LNCAP (cell line): ENCODE data around the gene ZC2HC1C.

Experiments used
- CTCF ChIP-seq: fragments of 450-650 bp; IDR thresholded peaks from 2 replicates; pipeline ENCODE4 v1.5.1; 2017; ENCODE audit warnings: mild to moderate bottlenecking

ZC2HC1C gene

GRCh38 chr14:75069121-75069810 lies at the start of gene ZC2HC1C:
TSS of gene ZC2HC1C (plus strand) at chr14:75069641. CDS start at chr14:75070574, 933 bp downstream.
- no peak for TF ChIP-seq CTCF

DNA sequence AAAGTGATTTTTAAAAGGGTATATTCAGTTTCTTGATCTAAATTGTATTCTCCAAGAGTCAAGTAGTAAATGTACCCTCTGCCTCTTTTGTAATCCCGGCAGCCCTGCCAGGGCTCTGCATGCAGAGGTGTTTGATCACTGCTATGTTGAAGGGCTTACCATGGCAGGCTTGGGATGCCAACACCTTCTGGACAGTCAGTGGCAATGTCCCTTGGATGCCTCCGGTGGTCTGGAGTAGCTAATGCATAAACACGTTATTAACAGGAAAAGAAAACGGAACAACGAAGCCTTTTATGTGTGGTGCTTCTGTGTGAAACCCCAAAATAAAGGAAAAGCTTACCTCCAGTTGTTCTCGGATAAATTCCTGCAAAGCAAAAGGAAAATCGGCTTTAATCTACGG lies 46.8 kb upstream of the ZC2HC1C start:
- peak; percentile 37; the same call in 1 of the 2 replicates for TF ChIP-seq CTCF

GRCh38 chr14:75023108-75023507 lies 46.3 kb upstream of the ZC2HC1C start:
- TF ChIP-seq CTCF, result no peak

DNA sequence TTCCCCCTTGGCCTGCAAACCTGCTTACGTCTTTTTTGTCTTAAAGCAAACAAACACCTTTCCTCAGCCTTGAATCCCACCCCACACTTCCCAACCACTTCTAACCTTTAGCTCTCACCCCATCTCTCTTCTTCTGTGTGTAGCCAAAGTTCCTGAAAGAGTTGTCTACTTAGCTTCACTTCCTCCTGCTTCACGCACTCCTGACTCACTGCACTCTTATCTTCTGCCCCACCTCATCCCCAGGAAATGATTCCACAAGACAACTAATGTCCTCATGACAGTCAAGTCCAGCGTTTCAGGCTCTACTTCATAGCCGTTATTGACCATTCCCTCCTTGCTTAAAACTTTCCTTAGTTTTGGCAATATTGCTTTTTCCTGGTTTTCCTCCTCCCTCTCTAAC lies 44.4 kb upstream of the ZC2HC1C start:
- TF ChIP-seq CTCF, result no peak

GRCh38 chr14:75025876-75026275 lies 43.6 kb upstream of the ZC2HC1C start:
- TF ChIP-seq CTCF, result no peak

DNA sequence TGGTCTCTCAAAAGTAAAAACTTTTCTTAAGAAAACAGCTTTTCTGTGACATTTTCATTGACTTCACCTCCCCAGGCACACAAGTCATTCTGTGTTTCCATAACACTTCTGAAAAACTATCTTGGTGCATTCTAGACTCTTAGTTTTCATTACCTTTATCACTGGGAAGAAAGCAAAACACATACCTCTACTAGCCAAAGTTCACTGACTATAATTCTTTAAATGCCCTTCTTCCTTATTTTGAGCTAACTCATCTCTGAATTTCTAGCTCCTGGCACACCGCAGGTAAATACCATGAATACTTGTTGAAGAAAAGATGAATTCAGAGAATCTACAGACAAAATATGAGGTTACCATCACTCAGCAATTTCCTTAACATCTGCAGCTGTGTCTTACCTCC lies 39.3 kb upstream of the ZC2HC1C start:
- TF ChIP-seq CTCF, result no peak

- TF ChIP-seq CTCF, result no peak
Observed at GRCh38 chr14:75032939-75033338, 36.5 kb upstream of the ZC2HC1C start.

DNA sequence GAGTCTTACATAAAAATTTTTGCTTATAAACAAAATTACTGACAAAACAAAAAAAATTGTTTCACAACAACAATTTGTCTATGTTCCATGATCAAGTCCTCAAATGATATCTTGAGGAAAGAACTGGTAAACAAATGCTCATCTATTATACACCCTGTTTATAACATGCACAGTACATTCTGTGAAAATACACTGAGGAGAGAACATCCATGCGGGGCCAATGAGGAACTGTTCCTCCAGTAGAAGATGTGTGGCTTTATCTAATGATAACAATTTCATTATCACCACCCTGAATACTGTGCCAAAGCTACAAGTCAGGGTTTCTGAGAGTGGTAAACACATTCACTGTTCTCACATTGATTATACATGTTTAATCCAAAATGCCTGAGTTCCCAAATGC lies 28.9 kb upstream of the ZC2HC1C start:
- TF ChIP-seq CTCF, result no peak
